Natural killer cell (primary cell): ENCODE results near the gene PRDM16. TPM values are rescaled to one million over a fixed set of nuclear protein-coding genes. Genes with fewer than 3 reads are reported as not detected.
"Not testable (repeated sequence)": the region's sequence is repeated elsewhere in the genome, so short reads cannot be mapped to it uniquely, and the experiment has no call there.

Experiments
- ATAC-seq, 3 donors: fragments of 150-1000 bp in 2 of 3; fragments of 200-7000 bp in 1 of 3; cut with Tn5 transposase; 1 replicate in 1 of 3; 2 replicates in 2 of 3; pipeline ENCODE4 v1.10.0; 2021; ENCODE audit warnings: mild to moderate bottlenecking in 2 of 3, moderate library complexity in 2 of 3
- DNase-seq, 2 donors: peaks; one replicate each; pipeline versions ENCODE4 v3.0.0 to v3.0.0-alpha.2; 2013 to 2021; ENCODE audit warnings: mixed read lengths in 1 of 2
- H3K27ac ChIP-seq: one replicate; pipeline ENCODE4 v1.5.1; 2013; ENCODE audit warnings: mild to moderate bottlenecking, low read length
- H3K27me3 ChIP-seq: one replicate; pipeline ENCODE4 v1.6.1; 2013; ENCODE audit warnings: low read length; ENCODE audit not compliant: control insufficient read depth, insufficient read depth
- H3K36me3 ChIP-seq: one replicate; pipeline ENCODE4 v1.6.1; 2013; ENCODE audit warnings: low read length; ENCODE audit not compliant: control insufficient read depth, insufficient read depth
- H3K4me1 ChIP-seq: one replicate; pipeline ENCODE4 v1.6.1; 2013; ENCODE audit warnings: low read length; ENCODE audit not compliant: control insufficient read depth, insufficient read depth
- H3K4me3 ChIP-seq: one replicate; pipeline ENCODE4 v1.5.1; 2013; ENCODE audit warnings: low read length
- H3K9me3 ChIP-seq: one replicate; pipeline ENCODE4 v1.6.1; 2013; ENCODE audit warnings: low read length; ENCODE audit not compliant: control insufficient read depth, insufficient read depth
- H3K27ac Mint-ChIP-seq, 2 donors: one replicate each; pipeline ENCODE4 v1.8.0; 2022; ENCODE audit warnings: mild to moderate bottlenecking in 2 of 2, mixed read lengths in 2 of 2, moderate library complexity in 1 of 2
- H3K27me3 Mint-ChIP-seq, 2 donors: one replicate each; pipeline ENCODE4 v1.8.0; 2022; ENCODE audit warnings: low read depth in 2 of 2, mixed read lengths in 2 of 2
- H3K36me3 Mint-ChIP-seq: one replicate; pipeline ENCODE4 v1.8.0; 2022; ENCODE audit warnings: mixed read lengths
- H3K4me1 Mint-ChIP-seq, 2 donors: one replicate each; pipeline ENCODE4 v1.8.0; 2022; ENCODE audit warnings: mixed read lengths in 2 of 2
- H3K4me3 Mint-ChIP-seq: one replicate; pipeline ENCODE4 v1.8.0; 2022; ENCODE audit warnings: mild to moderate bottlenecking, moderate library complexity, mixed read lengths
- H3K9me3 Mint-ChIP-seq, 2 donors: one replicate each; pipeline ENCODE4 v1.8.0; 2022; ENCODE audit warnings: mixed read lengths in 2 of 2
- CTCF ChIP-seq: fragments of 200-600 bp; IDR thresholded peaks from one replicate; pipeline ENCODE4 v1.8.0; 2022; ENCODE audit warnings: antibody characterized with exemption
- WGBS: methylation state at CpG from one replicate; pipeline ENCODE4 v1.1.7; 2013; ENCODE audit warnings: missing lambda C conversion rate; ENCODE audit not compliant: insufficient coverage; 5-methylcytosine and 5-hydroxymethylcytosine counted together
- intact Hi-C: fragments of 100-400 bp; cut with micrococcal nuclease; formaldehyde crosslinking; loops from one replicate; pipeline ENCODE4 v1.14.2; 2022
- total RNA-seq, 4 donors: library from RNA; stranded (reverse); fragments of 120-200 nt in 1 of 4; gene quantifications; one replicate each; pipeline versions ENCODE4 v1.2.3 to v1.2.4, GENCODE V29; 2013 to 2022

PRDM16 gene
- total RNA-seq, 3 donors from 2014 or later (not counting 1 experiment from before 2014, with no cell fraction given): 0.25 to 0.64 TPM; not detected in 1

- no peaks in the 10 kb centered on the region for H3K4me1 Mint-ChIP-seq
- no peak overlapping the region for H3K4me3 Mint-ChIP-seq
- no peaks in the 10 kb centered on the region for H3K9me3 ChIP-seq
- intact Hi-C loops: no loop called here
- no peaks in the 10 kb centered on the region for H3K27me3 ChIP-seq
- no peaks in the 10 kb centered on the region for H3K36me3 Mint-ChIP-seq
- ATAC-seq: no peak
- 87% methylated on average over 20 of the region's 21 CpGs for WGBS
- no peak overlapping the region for H3K27ac ChIP-seq
- no peak for TF ChIP-seq CTCF
- no peaks in the 10 kb centered on the region for H3K9me3 Mint-ChIP-seq
- DNase-seq: no peak
- H3K36me3 ChIP-seq: no peaks in the 10 kb centered on the region
- H3K4me1 ChIP-seq: no peaks in the 10 kb centered on the region
- H3K27me3 Mint-ChIP-seq: no peaks in the 10 kb centered on the region
- H3K27ac Mint-ChIP-seq: no peak overlapping the region
- no peak overlapping the region for H3K4me3 ChIP-seq
Observed at GRCh38 chr1:3238703-3239278, 169.8 kb downstream of the PRDM16 start.

GRCh38 chr1:3239991-3240390 lies 171.0 kb downstream of the PRDM16 start:
- H3K27me3 Mint-ChIP-seq, H3K9me3 Mint-ChIP-seq, ATAC-seq, H3K27ac ChIP-seq, DNase-seq, H3K9me3 ChIP-seq, H3K4me1 ChIP-seq, H3K4me1 Mint-ChIP-seq, H3K27me3 ChIP-seq, H3K4me3 ChIP-seq, H3K4me3 Mint-ChIP-seq, intact Hi-C loops, H3K27ac Mint-ChIP-seq, H3K36me3 Mint-ChIP-seq, H3K36me3 ChIP-seq: not testable (repeated sequence)
- 92% methylated on average over 2 of the region's 3 CpGs for WGBS

- Histone ChIP-seq H3K4me1 (no peaks in the 10 kb centered on the region), H3K27ac (no peak overlapping the region), H3K27me3 (no peaks in the 10 kb centered on the region), H3K4me3 (no peak overlapping the region), H3K36me3 (no peaks in the 10 kb centered on the region), H3K9me3 (no peaks in the 10 kb centered on the region)
- DNase-seq (no peak), ATAC-seq (no peak)
- no peaks in the 10 kb centered on the region for H3K4me1 Mint-ChIP-seq
- intact Hi-C loops: no loop called here
- no peaks in the 10 kb centered on the region for H3K9me3 Mint-ChIP-seq
- H3K27ac Mint-ChIP-seq: no peak overlapping the region
- no peak overlapping the region for H3K4me3 Mint-ChIP-seq
- no peak for TF ChIP-seq CTCF
- H3K27me3 Mint-ChIP-seq: no peaks in the 10 kb centered on the region
- 95% methylated on average over 47 of the region's 47 CpGs for WGBS
- H3K36me3 Mint-ChIP-seq: no peaks in the 10 kb centered on the region
Observed at GRCh38 chr1:3240524-3241235, 171.7 kb downstream of the PRDM16 start.

GRCh38 chr1:3241236-3241550 lies 172.2 kb downstream of the PRDM16 start:
- intact Hi-C loops: no loop called here
- Histone ChIP-seq H3K36me3 (no peaks in the 10 kb centered on the region), H3K4me1 (no peaks in the 10 kb centered on the region), H3K27ac (no peak overlapping the region), H3K4me3 (no peak overlapping the region), H3K27me3 (no peaks in the 10 kb centered on the region), H3K9me3 (no peaks in the 10 kb centered on the region)
- no peak for DNase-seq
- H3K4me1 Mint-ChIP-seq: no peaks in the 10 kb centered on the region
- no peaks in the 10 kb centered on the region for H3K36me3 Mint-ChIP-seq
- no peaks in the 10 kb centered on the region for H3K9me3 Mint-ChIP-seq
- 91% methylated on average over 17 of the region's 17 CpGs for WGBS
- H3K27ac Mint-ChIP-seq: no peak overlapping the region
- TF ChIP-seq CTCF: no peak
- ATAC-seq: no peak
- H3K4me3 Mint-ChIP-seq: no peak overlapping the region
- H3K27me3 Mint-ChIP-seq: no peaks in the 10 kb centered on the region
